UCSD-AML1 (cell line): ENCODE results near the gene ARHGAP12.
"Not testable (repeated sequence)": the region's sequence is repeated elsewhere in the genome, so short reads cannot be mapped to it uniquely, and the experiment has no call there.

Source experiments
- DNase-seq: peaks from one replicate; lab custom pipeline; 2025; ENCODE audit not compliant: unreplicated experiment; lab: John Stamatoyannopoulos, UW

ARHGAP12 gene, protein sequence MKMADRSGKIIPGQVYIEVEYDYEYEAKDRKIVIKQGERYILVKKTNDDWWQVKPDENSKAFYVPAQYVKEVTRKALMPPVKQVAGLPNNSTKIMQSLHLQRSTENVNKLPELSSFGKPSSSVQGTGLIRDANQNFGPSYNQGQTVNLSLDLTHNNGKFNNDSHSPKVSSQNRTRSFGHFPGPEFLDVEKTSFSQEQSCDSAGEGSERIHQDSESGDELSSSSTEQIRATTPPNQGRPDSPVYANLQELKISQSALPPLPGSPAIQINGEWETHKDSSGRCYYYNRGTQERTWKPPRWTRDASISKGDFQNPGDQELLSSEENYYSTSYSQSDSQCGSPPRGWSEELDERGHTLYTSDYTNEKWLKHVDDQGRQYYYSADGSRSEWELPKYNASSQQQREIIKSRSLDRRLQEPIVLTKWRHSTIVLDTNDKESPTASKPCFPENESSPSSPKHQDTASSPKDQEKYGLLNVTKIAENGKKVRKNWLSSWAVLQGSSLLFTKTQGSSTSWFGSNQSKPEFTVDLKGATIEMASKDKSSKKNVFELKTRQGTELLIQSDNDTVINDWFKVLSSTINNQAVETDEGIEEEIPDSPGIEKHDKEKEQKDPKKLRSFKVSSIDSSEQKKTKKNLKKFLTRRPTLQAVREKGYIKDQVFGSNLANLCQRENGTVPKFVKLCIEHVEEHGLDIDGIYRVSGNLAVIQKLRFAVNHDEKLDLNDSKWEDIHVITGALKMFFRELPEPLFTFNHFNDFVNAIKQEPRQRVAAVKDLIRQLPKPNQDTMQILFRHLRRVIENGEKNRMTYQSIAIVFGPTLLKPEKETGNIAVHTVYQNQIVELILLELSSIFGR

DNA sequence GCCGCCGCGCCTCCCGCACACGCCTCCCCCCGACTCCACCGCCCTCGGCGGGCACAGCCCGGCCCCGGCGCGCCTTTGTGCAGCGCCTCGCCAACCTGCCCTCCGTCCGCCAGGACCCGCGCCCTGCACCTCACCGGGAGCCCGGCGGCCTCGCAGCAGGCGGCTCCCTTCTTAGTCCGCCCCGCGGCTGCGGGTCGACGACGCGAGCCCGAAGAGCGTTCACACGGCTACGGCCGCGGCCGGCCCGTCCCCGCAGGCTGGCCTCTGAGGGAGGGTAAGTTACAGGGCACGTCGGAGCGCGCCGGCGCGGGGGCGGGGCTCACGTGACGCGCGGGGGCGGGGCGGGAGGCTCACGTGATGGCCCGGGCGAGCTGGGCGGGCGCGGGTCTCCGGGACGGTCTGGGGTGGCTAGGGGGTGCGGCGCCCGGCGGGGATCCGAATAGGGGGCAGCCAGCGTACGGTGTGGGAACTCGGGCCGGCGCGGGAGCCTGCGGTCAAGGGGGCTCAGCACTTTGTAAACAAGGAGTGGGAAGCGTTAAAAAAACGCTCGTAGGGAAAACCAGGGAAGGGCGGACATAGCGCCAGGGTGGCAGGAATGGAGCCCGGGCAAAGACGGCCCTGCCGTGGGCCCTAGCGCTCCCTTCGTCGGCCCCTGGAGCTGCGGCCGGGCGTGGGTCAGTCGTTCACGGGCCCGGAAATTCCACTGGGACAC, at the start of gene ARHGAP12:
Gene ARHGAP12, minus strand, starts transcription at position 283 of the 712 bp plus-strand sequence. CDS start 19,976 bp downstream, outside the sequence.
- peak; percentile 90 for DNase-seq

DNA sequence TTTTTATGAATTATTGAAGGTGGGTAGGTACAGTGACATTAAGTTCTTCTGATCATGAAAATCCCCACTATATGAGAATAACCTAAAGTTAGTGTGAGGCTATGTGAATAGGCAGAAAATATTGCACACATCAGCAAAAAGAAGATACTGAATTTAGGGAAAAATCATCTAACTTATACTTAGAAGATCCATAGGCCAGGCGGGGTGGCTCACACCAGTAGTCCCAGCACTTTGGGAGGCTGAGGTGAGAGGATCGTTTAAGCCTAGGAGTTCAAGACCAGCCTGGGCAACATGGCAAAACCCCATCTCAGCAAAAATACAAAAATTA, 49.5 kb upstream of the ARHGAP12 start:
- no peak for DNase-seq

DNA sequence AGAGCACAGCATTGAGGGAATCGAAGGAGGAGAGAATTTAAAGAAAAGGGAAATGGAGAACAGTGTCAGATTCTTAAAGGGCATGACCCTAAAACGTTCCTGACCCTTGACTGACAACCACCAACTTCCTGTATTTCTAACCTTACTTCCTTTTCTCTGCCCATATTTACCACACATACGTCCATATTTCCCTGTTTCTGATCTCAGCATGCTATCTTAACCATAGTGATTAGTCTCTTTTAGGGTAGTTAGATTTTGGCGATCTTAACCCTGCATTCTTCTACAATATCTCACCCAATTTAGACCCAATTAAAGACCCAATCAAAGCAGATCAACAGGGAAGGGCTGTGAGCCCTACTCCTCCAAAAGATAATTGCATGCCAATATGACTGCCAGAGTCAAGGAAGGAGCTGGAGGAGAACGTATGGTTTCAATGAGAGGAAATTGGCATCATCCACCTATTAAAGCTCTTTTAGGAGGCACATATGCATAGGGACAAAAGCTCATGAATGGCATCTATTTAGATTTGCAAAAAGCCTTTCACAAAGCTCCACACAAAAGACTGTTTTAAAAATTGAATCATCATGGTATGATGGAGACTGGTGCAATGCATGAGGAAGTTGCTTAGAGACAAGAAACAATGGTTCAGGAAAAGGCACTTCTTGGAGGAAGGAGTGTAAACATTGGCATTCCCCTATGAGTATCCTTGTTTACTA, 49.0 kb upstream of the ARHGAP12 start:
- no peak for DNase-seq

DNA sequence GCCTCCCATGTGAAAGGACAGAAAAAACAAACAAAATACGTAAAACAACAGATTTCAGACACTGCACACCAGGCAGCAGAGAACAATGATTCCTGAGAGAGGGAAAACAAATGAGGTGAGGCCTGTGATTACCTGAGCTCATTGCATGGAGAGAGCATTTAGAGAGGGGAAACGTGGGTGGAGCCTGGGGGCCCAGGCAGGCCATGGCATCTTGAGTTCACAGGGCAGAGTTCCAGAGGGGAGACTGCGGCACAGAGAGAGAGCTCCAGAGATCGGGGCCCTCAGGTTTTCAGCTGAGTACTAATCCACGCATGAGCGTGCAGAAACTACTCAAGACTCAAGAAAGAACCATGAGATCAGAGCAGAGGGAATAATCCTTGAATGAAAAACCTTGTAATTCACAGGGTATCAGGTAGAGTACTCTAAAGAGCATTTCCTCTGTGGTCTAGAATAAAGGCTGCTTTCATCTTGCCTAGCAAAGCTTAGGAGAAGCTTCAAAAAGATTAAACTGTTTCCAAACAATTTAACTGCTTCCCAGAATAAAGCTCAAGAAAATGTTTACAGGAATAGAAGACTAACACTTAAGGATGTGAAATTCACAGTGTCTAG, 46.6 kb upstream of the ARHGAP12 start:
- DNase-seq = no peak

DNA sequence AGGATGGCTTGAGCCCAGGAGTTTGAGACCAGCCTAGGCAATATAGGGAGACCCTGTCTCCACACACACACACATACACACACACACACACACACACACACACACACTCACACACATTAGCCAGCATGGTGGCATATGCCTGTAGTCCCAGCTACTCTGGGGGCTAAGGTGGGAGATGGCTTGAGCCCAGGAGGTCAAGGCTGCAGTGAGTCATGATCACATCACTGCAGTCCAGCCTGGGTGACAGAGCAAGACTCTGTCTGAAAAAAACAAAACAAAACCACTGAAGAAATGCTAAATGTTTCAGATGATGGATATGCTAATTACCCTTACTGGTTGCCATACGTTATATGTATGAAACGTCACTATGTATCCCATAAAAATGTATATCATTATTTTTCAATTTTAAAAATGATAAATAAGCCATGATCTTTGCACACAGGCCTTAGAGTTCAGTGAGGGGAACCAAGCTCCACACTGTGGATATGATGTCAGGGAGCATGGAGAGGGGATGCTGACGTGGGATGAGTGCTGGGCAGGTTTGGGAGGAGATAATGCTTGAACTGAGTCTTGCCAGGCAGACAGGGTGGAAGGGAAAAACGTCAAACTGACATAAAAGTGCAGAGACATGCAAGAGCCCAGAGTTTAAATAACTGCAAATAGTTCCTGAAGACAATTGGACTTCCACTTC, 45.9 kb upstream of the ARHGAP12 start:
- DNase-seq = no peak

DNA sequence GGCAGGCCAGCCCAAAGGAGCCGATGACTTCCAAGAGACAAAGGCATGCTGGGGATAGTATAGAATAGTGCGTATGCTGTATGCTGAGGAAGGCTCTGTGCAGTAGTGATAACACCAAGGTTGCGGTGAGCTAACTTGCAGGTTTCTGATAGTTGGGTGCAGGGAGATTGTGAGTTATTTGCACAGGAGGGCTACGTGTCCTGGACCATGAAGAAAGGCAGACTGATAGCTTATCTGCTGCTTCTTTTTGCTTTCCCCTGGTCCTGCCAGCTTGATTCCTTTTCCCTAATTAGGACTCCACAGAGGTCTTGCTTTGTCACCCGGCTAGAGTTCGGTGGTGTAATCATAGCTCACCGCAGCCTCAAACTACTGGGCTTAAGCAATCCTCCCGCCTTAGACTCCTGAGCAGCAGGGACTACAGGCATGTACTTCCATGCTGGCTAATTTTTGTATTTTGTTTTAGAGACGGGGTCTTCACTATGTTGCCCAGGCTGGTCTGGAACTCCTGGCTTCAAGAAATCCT, 43.9 kb upstream of the ARHGAP12 start:
- DNase-seq = no peak

DNA sequence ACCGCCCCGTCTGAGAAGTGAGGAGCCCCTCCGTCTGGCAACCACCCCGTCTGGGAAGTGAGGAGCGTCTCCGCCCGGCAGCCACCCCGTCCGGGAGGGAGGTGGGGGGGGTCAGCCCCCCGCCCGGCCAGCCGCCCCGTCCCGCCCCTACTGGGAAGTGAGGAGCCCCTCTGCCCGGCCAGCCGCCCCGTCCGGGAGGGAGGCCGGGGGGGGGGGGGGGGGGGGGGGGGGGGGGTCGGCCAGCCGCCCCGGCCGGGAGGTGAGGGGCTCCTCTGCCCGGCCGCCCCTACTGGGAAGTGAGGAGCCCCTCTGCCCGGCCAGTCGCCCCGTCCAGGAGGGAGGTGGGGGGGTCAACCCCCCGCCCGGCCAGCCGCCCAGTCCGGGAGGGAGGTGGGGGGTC, 41.2 kb upstream of the ARHGAP12 start:
- not testable (repeated sequence) for DNase-seq

DNA sequence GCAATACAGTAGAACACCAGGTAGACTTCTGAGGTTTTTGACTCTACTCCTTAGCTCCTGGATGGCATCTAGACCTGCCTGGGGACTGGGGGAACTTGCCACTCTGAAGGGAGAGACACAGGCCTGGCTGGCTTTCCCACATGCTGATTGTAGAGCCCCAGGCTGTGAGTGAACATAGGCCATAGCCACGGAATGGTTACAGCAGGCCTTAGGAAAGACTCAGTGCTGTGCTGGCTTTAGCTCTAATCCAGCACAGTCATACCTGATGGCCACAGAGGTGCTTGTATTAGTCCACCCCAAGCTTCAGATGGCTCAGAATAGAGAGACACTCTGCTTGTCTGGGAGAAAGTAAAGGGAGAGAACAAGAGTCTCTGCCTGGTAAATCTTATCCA, 35.0 kb upstream of the ARHGAP12 start:
- no peak for DNase-seq

DNA sequence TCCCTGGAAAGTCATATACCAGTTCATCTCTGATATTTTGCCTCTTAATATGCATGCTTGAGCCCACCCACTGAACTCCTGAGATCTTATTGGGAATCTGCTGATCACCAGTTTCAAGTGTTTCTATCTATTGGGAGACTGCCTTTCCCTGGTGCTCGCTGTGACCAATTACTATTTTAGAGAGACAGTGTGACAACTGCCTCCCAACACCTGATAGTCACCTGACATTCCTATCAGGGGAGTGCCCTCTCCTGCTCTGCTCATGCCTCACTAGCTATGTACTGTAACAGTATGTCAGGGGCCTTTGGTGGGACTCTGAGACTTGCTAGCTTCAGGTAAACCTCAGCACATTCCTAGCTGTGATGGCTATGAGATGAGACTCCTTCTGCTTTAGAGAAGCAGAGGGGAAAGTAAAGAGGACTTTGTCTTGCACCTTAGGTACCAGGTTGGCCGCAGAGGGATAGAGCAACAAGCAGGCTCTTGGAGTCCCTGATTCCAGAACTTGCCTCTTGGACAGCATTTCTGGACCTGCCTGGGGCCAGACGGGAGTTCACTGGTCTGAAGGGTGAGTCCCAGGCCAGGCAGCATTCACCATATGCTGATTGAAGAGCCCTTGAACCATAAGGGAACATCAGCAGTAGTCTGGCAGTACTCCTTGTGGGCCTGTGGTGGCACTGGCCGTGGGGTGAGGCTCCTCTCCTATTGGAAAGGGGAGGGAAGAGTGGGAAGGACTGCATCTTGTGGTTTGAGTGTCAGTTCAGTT, 34.4 kb upstream of the ARHGAP12 start:
- no peak for DNase-seq

DNA sequence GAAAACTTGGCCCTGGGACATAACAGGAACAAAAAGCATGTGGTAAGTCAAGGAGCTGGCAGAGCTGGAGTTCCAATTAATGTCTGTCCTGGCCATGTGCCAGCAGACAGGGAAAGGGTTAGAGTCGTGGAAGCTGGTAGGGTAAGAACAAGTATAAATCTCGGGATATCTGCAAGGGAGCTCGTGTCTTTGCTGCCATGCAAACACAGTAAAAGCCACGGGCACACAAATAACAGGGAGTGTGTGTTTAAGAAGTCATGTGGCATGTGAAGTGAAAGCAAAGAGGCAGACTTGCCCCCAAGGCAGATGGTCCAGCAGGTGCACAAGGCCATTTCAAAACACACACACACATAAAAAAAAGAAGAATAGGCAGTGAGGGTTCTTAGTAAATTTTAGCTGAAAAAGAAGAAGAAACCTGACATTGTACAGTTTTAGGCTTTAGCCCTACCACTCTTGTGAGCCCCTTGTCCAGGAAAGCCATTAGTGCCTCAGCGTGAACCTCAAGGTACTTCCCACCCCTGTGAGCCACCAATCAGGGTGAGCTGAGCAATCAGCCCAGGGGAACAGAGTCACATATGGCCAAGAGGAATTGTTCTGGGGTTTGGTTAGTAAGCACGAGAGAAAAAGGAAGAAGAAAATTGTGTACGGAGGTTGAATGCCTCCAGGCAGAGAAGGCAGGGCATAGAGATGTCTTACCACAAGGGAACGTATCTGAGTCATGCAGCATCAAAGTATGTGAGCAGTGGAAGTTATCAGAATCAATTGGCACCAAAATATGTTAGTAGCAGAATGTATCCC, 32.8 kb upstream of the ARHGAP12 start:
- DNase-seq = no peak

DNA sequence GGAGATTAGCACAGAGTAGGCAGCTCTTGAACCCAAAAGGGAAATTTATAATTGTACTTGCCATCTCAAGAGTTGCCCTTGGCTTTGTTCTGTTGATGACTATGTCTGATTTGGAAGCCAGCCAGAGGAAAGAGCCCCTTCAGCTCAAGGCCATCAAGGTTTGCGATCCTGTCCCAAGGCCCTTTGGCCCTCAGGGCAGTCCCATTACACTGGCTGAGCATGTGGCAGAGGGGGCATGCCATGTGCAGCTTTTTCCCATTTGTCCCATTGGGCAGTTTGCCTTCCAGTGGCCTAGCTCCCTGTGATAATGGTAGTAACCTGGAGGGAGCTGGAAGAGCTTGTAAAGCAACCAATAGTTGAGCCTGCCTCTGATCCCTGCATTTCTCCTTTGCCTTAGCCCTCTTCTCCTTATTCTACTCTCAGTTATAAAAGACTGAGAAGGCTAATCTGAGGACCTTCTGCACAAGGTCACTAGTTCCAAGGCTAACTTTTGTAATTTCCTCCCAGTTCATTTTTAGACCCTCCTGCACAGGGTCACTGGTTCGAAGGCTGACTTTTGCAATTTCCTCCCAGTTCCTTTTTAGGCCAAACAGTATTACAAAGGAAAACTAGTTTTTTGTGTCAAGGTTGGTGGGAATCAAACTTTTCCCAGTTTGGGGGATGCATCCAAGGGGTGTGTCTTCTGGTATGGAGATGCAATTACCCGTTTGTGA, 31.0 kb upstream of the ARHGAP12 start:
- peak; percentile 18 for DNase-seq

DNA sequence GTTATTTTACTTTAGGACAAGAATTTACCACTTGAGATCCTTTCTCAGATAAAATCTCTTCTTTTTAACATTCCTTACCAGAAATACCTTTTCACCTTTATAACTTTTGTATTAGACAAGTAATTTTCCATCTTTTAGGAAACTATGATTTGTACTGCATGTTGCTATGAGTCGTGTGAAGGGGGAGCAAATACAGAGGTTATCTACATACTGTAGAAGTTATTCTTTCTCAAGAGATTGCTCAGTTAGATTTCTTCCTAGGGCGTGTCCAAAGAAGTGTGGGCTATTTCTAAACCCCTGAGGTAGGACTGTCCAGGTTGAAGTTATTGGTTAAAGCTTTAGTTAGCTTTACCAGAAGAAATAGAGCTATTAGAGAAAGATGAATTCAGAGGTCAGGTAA, 30.2 kb upstream of the ARHGAP12 start:
- no peak for DNase-seq

DNA sequence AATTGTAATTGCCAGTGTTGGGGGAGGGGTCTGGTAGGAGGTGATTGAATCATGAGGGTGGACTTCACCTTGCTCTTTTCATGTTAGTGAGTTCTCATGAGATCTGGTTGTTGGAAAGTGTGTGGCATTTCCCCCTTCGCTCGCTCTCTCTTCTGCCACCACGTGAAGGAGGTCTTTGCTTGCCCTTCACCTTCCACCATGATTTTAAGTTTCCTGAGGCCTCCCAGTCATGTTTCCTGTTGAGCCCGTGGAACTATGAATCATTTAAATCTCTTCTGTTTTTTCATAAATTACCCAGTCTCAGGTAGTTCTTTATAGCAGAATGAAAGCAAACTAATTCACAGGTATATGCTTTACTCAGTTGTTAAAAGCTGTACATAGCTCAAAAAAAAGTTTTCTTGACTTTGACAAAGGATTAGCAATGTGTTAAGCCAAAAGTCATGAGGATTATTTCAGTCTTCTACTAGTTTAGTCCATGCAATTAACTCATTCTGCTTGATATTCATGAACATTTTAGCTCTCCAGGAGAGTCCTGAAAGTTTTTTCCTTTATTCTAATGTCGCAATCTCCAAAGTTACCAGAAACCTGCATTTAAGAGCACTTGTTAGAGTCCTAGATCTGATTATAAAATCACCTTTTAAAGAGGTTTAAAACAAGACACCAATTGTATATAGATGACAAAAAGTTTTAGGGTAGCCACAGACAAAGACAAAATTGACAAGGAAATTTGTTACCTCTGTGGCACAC, 27.7 kb upstream of the ARHGAP12 start:
- no peak for DNase-seq

DNA sequence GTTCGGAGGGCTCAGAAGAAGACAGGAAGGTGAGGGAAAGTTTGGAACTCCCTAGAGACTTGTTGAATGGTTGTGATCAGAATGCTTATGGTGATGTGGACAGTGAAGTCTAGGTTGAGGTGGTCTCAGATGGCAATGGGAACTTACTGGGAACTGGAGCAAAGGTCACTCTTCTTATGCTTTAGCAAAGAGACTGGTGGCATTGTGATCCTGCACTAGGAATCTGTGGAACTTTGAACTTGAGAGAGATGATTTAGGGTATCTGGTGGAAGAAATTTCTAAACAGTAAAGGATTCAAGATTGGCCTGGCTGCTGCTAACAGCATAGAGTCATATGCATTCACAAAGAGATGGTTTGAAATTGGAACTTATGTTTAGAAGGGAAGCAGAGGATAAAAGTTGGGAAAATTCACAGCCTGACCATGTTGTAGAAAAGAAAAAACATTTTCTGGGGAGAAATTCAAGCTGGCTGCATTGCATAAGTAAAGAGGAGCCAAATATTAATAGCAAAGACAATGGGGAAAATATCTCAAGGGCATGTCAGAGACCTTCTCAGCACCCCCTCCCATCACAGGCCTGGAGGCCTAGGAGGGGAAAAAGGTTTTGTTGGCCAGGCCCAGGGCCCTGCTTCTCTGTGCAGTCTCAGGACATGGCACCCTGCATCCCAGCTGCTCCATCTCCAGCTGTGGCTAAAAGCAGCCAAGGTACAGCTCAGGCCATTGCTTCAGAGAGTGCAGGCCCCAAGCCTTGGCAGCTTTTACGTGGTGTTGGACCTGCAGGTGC, 26.0 kb upstream of the ARHGAP12 start:
- DNase-seq = no peak

DNA sequence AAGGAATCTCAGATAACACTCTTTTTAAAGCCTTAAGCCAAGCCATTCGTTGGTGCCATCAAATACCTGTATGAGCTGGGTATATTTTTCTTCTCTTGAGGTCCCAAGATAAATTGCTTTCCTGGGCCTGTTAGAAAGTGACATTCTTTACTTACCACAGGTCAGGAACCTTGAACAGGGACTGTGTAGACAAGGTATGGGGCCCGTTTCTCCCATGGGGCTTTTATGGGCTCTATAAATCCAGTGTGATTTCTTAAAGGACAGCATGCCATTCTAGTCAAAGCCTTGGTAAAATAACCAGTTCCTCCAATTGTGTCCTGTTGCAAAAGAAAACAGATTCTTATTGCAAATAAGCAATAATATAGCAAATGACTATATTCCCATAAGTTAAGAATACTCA, 24.8 kb upstream of the ARHGAP12 start:
- no peak for DNase-seq

DNA sequence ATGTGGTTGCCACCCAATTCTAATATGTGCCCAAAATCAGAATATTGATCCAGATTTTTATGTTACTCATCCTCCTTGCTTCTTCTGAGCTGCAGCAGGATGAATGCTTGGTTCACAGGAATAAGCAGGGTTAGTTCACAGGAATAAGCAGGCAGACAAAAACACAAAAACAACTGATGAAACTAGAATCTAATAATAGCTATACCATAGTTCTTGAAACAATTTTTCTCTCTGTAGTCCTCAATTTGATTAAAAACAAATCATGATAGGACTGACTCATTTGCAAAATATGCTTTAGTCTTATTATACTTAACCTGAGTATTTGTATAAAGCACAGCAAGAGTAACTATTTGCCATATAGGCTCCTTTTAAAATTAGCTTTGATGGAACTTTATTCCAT, 24.4 kb upstream of the ARHGAP12 start:
- DNase-seq = no peak
